Measurements from ENCODE around the gene CPXM2.
"Not testable (repeated sequence)": the region's sequence is repeated elsewhere in the genome, so short reads cannot be mapped to it uniquely, and the experiment has no call there.

The CPXM2 gene

DNA sequence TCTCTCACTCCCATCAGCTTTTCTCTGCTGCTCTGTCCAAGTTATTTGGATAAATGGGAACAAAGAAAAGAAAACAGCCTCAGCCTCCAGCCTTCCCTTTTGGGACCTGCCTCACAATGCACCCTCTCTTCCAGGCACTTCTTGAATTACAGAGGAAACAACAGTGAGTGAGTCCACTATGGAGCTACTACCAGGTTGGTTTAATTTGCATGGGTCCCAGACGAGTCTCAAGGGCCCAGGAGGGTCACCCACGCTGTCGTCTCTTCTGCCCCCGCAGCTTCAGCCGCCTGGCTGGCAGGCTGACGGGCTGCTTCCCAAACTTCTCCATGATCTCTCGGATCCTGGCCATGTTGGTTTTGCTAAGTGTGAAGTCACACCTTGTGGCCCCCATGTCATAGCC, 145.1 kb downstream of the CPXM2 start:
- TF ChIP-seq Cebpa-rat (IDR thresholded peaks at IDR 0.05), result no peak
- peaks cover 0 to 10% (median 0%) of the 10 kb centered on the region in 11 experiments; a peak in 2 of 22 replicates for H3K27me3 ChIP-seq
- peaks cover 0 to 15% (median 12%) of the 10 kb centered on the region in 10 experiments; a peak in 13 of 20 replicates for H3K4me1 ChIP-seq
- H3K4me3 ChIP-seq, result no peak overlapping the region
- no peak overlapping the region for H3K27ac ChIP-seq
- H3K36me3 ChIP-seq, result no peaks in the 10 kb centered on the region
- H3K9me3 ChIP-seq (replicated peaks in 1 of 11), result peaks cover 10 to 17% (median 15%) of the 10 kb centered on the region in 11 experiments
- no peak overlapping the region for H3K4me2 ChIP-seq
- H3K9ac ChIP-seq, result no peak overlapping the region
- H4K20me1 ChIP-seq, result no peaks in the 10 kb centered on the region; a peak in 1 of 22 replicates

DNA sequence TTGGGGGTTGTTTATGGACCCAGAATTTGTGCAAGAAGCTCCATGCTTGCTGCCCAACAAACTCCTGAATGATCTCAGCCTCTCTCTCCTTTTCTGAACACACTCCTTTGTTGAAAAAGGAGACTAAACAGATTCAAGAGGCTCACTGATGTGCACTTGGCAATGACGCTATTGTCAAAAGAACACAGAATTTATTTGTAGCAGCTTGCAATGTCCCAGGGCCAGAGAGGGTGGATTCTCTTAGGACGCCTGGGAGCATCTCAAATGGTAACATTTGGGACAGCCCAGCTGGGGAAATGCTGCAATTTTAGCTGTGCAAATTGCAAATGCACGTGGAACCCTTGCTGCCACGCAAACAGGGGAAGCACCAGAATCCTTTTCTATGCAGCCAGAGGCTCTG, 145.5 kb downstream of the CPXM2 start:
- no peak for TF ChIP-seq Cebpa-rat (IDR thresholded peaks at IDR 0.05)

DNA sequence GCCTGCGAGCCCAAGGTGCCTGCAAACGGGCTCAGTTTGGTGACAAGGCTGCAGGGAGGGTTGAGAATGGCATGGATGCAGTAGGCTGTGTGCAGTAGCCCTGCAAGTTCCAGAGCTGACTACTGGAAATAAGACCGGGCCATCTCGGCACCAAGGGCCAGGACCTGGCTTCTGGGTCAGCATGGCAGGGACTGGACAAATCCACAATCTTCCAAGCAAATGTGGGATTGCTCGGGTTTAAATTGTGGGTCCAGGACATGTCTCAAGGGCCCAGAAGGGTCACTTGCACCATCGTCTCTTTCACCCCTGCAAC, 147.4 kb downstream of the CPXM2 start:
- 0 out of 22 replicates have a peak overlapping the region, but pooled peaks of 1 of the 11 experiments have one; percentile 64 for H3K4me2 ChIP-seq
- no peak for TF ChIP-seq Cebpa-rat (IDR thresholded peaks at IDR 0.05)
- no peaks in the 10 kb centered on the region for H3K36me3 ChIP-seq

More for the DNA sequence above, 145.5 kb downstream of the CPXM2 start:
- Histone ChIP-seq H3K36me3 (no peaks in the 10 kb centered on the region), H3K4me3 (no peak overlapping the region), H3K27ac (no peak overlapping the region), H3K9ac (no peak overlapping the region), H4K20me1 (no peaks in the 10 kb centered on the region; a peak in 1 of 22 replicates), H3K4me2 (no peak overlapping the region), H3K27me3 (peaks cover 0 to 10% (median 0%) of the 10 kb centered on the region in 11 experiments; a peak in 2 of 22 replicates), H3K9me3 (replicated peaks in 1 of 11) (peaks cover 6 to 12% (median 11%) of the 10 kb centered on the region in 11 experiments), H3K4me1 (peaks cover 0 to 15% (median 12%) of the 10 kb centered on the region in 10 experiments; a peak in 13 of 20 replicates)

DNA sequence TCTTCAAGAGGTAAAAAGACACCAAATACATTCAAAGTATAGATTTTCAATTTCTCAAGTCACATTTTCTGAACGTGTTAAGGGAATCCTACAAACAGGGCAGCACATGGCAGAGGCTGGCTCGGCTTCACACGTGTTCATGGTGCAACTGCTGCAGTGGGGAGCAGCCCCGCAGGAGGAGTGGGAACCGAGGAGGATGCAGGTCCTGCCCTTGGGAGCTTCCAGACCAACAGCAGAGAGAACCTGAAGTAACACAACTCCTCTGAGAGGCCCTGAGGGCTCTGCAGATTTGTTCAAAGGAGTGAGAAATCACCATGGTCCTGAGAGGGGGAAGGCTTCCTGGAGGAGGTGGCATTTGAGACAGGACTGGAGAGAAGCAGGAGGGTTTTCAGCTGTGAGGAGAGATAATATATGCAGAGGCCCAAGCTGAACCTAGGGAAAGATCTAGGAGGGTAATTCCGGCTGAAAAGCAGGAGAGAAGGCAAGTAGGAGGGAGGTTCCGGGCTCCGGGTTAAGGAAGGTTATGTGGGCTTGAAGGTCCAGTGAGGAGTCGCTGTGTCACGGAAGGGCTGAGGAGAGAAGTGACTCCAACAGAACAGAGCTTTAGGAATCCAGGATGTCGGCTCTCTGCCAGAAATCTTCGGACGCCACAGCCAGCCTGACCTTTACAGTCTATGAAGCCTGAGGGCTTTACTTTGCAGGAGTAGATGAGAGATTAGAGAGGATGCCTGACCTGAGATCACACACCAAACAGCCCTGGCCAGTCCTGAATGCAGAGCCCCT, 148.0 kb downstream of the CPXM2 start:
- Histone ChIP-seq H3K27ac (no peak overlapping the region), H3K4me1 (peaks cover 0 to 15% (median 12%) of the 10 kb centered on the region in 10 experiments; a peak in 13 of 20 replicates), H3K9me3 (replicated peaks in 1 of 11) (no peaks in the 10 kb centered on the region), H3K4me3 (no peak overlapping the region), H3K36me3 (no peaks in the 10 kb centered on the region), H4K20me1 (no peaks in the 10 kb centered on the region; a peak in 1 of 22 replicates), H3K4me2 (peak overlapping the region in 8 of 11 experiments; percentile 11 to 66 (median 57); a peak in 14 of 22 replicates), H3K9ac (no peak overlapping the region), H3K27me3 (peaks cover 0 to 10% (median 0%) of the 10 kb centered on the region in 11 experiments; a peak in 2 of 22 replicates)
- TF ChIP-seq Cebpa-rat (IDR thresholded peaks at IDR 0.05), result no peak

More for the DNA sequence above, 147.4 kb downstream of the CPXM2 start:
- Histone ChIP-seq H3K9ac (no peak overlapping the region), H3K4me3 (no peak overlapping the region), H3K9me3 (replicated peaks in 1 of 11) (no peaks in the 10 kb centered on the region), H3K27me3 (peaks cover 0 to 10% (median 0%) of the 10 kb centered on the region in 11 experiments; a peak in 2 of 22 replicates), H4K20me1 (no peaks in the 10 kb centered on the region; a peak in 1 of 22 replicates), H3K4me1 (peaks cover 0 to 15% (median 12%) of the 10 kb centered on the region in 10 experiments; a peak in 13 of 20 replicates), H3K27ac (no peak overlapping the region)

DNA sequence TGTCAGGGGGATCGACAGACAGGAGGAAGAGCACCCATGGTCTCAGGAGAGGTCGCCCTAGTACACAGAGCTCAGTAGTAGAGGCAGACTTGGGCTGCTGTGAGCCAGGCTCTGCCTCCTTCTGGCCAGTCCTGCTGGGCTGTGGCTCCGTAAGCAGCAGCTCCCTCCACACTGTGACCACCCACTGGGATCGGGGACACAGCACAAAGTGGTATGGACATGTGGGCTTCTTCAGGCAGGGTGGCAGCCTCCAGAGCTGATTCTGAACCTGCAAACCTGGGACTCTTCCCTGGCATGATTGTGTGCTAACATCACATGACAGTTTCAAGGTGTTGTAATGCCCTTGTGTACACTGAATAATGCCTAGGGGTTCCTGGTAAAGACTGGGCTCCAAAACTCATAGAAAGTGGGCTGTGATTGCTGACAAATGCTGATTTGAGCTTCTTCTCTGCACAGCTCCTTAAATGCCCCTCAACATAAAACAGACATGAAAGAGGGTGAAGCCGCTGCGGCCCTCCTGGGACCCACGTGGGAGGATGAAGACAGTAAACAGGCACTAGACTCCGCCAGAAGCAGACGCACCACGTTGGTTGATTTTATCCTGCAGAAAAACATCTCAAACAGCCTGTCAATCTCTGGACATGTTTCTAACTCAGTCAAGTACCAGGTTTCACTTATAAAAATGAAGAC, 148.7 kb downstream of the CPXM2 start:
- no peak overlapping the region for H3K4me3 ChIP-seq
- H4K20me1 ChIP-seq, result no peaks in the 10 kb centered on the region; a peak in 1 of 22 replicates
- no peak overlapping the region for H3K9ac ChIP-seq
- peak overlapping the region in 8 of 11 experiments; percentile 11 to 66 (median 57); a peak in 14 of 22 replicates for H3K4me2 ChIP-seq
- peaks cover 0 to 10% (median 0%) of the 10 kb centered on the region in 11 experiments; a peak in 2 of 22 replicates for H3K27me3 ChIP-seq
- no peak overlapping the region for H3K27ac ChIP-seq
- H3K9me3 ChIP-seq (replicated peaks in 1 of 11), result no peaks in the 10 kb centered on the region
- no peak for TF ChIP-seq Cebpa-rat (IDR thresholded peaks at IDR 0.05)
- H3K4me1 ChIP-seq, result peaks cover 0 to 15% (median 12%) of the 10 kb centered on the region in 10 experiments; a peak in 13 of 20 replicates
- H3K36me3 ChIP-seq, result no peaks in the 10 kb centered on the region

DNA sequence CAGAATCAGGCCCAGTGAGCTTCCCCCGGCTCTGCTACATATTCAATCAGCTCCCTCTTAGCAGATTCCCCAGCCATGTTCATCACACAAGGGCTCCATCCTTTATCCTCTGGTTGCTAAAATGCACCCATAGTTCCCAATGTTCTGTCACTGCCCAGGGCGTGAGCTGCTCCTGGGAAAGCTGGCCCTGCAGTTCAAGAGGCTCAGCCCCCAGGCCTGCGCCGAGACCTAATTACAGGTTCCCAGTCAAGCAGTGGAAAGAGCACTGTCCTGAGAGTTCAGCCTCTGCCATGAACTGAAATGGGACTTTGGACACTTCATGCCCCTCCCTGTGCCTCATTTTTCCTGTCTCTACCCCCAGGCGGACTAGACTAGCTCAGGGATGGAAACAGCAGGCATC, 149.9 kb downstream of the CPXM2 start:
- Histone ChIP-seq H3K4me2 (no peak overlapping the region), H3K9me3 (replicated peaks in 1 of 11) (peaks cover 4 to 12% (median 7%) of the 10 kb centered on the region in 11 experiments; a peak in 20 of 22 replicates), H3K27me3 (peaks cover 0 to 10% (median 0%) of the 10 kb centered on the region in 11 experiments; a peak in 2 of 22 replicates), H3K27ac (no peak overlapping the region), H3K9ac (no peak overlapping the region), H3K4me3 (no peak overlapping the region), H3K36me3 (no peaks in the 10 kb centered on the region), H3K4me1 (peaks cover 0 to 15% (median 12%) of the 10 kb centered on the region in 10 experiments; a peak in 13 of 20 replicates), H4K20me1 (no peaks in the 10 kb centered on the region; a peak in 1 of 22 replicates)
- no peak for TF ChIP-seq Cebpa-rat (IDR thresholded peaks at IDR 0.05)

DNA sequence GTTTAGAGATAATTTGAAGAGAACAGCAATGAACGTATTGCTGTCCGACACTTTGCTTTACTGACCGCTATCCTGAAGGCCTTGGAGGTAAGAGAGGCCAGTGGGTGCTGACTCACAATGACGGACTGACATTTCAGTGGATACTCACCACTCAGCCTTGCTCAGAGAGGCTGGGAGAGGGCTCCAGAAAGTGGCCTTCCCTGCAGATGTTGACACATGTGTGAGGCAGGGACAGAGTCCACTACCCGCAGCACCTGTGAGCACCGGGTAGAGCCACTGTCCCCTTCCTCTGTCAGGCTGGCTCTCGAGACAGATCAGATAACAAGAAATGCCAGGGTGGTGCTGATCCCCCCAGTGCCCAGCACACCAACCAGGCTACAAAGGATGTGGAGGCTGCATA, 150.5 kb downstream of the CPXM2 start:
- H3K27ac ChIP-seq, result no peak overlapping the region
- H4K20me1 ChIP-seq, result no peaks in the 10 kb centered on the region; a peak in 1 of 22 replicates
- H3K9ac ChIP-seq, result no peak overlapping the region
- no peak overlapping the region for H3K4me2 ChIP-seq
- no peak overlapping the region for H3K4me3 ChIP-seq
- H3K9me3 ChIP-seq (replicated peaks in 1 of 11), result peaks cover 5 to 14% (median 8%) of the 10 kb centered on the region in 11 experiments; a peak in 20 of 22 replicates
- peaks cover 0 to 15% (median 12%) of the 10 kb centered on the region in 10 experiments; a peak in 13 of 20 replicates for H3K4me1 ChIP-seq
- H3K36me3 ChIP-seq, result no peaks in the 10 kb centered on the region
- no peak for TF ChIP-seq Cebpa-rat (IDR thresholded peaks at IDR 0.05)
- peaks cover 0 to 10% (median 0%) of the 10 kb centered on the region in 11 experiments; a peak in 2 of 22 replicates for H3K27me3 ChIP-seq

DNA sequence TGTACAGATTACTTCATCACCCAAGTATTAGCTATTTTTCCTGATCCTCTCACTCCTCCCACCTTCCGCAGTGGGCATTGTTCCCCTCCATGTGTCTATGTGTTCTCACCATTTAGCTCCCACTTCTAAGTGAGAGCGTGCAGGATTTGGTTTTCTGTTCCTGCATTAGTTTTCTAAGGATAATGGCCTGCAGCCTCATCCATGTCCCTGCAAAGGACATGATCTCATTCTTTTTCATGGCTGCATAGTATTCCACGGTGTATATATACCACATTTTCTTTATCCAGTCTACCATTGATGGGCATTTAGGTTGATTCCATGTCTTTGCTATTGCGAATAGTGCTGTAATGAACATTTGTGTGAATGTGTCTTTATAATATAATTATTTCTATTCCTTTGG, 154.7 kb downstream of the CPXM2 start:
- not testable (repeated sequence) for H3K36me3 ChIP-seq, H3K4me2 ChIP-seq, H3K4me3 ChIP-seq, H3K9ac ChIP-seq, H3K27ac ChIP-seq, H3K4me1 ChIP-seq, H3K27me3 ChIP-seq, H4K20me1 ChIP-seq
- peaks cover 15 to 33% (median 26%) of the 10 kb centered on the region in 11 experiments for H3K9me3 ChIP-seq (replicated peaks in 1 of 11)

DNA sequence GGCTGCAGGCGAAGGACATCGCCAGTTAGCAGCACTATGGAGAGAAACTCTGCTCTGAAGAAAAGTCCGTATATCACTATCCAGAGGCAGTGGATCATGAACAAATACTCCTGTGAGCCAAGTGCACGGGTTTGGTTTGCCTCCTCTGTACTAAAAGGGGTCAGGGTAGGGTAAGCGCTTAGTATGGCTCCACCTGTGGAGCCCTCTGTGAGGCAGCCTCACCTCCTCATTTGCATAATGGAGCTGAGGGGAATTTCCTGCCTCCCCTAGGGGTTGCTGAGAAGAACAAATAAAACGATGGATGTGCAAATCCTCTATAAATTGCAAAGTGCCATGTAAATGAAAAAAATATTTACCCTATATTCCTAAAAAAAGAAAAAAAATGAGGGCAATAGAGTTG, 162.1 kb downstream of the CPXM2 start:
- H3K4me3 ChIP-seq, result no peak overlapping the region
- no peaks in the 10 kb centered on the region; a peak in 1 of 22 replicates for H4K20me1 ChIP-seq
- H3K36me3 ChIP-seq, result no peaks in the 10 kb centered on the region
- no peaks in the 10 kb centered on the region for H3K27me3 ChIP-seq
- no peak overlapping the region for H3K9ac ChIP-seq
- H3K9me3 ChIP-seq (replicated peaks in 1 of 11), result peaks cover 16 to 32% (median 22%) of the 10 kb centered on the region in 11 experiments
- no peak overlapping the region for H3K4me2 ChIP-seq
- TF ChIP-seq Cebpa-rat (IDR thresholded peaks at IDR 0.05), result no peak
- H3K4me1 ChIP-seq, result no peaks in the 10 kb centered on the region
- no peak overlapping the region for H3K27ac ChIP-seq
